Measurements from ENCODE around the gene ZNF681. TPM values are rescaled to one million over a fixed set of nuclear protein-coding genes. Genes with fewer than 3 reads are reported as not detected.

The ZNF681 gene
- total RNA-seq, 4 donors from 2014 or later: 0.65 to 1.1 (median 0.91) TPM

DNA sequence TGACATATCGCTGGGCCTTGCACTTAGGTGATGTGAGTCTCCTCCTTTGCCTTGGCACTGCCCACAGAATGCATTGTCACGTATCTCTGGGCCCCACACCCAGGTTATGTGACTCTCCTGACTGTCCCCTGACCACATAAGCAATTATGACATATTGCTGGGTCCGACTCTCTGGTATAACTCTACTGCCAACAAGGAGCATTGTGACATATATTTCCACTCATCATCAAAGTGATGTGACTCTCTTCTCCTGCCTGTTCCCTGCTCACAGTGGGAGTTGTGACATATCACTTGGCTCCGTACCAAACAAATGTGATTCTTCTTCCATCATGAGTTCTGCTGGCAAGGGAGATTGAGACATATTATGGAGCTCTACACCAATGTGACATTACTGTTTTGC, 15.4 kb upstream of the ZNF681 start:
- Histone ChIP-seq H3K4me3 (no peak overlapping the region), H3K36me3 (peaks cover 0 to 9% (median 0%) of the 10 kb centered on the region in 4 donors), H3K27me3 (no peaks in the 10 kb centered on the region), H3K4me1 (no peaks in the 10 kb centered on the region), H3K9me3 (no peaks in the 10 kb centered on the region), H3K27ac (replicated peaks in 1 of 4) (no peak overlapping the region)
- DNase-seq (ENCODE audit: extremely low spot score): peak; percentile 19
- TF ChIP-seq POLR2AphosphoS5 (IDR thresholded peaks at IDR 0.05): no peak
- TF ChIP-seq, protein P1, sequence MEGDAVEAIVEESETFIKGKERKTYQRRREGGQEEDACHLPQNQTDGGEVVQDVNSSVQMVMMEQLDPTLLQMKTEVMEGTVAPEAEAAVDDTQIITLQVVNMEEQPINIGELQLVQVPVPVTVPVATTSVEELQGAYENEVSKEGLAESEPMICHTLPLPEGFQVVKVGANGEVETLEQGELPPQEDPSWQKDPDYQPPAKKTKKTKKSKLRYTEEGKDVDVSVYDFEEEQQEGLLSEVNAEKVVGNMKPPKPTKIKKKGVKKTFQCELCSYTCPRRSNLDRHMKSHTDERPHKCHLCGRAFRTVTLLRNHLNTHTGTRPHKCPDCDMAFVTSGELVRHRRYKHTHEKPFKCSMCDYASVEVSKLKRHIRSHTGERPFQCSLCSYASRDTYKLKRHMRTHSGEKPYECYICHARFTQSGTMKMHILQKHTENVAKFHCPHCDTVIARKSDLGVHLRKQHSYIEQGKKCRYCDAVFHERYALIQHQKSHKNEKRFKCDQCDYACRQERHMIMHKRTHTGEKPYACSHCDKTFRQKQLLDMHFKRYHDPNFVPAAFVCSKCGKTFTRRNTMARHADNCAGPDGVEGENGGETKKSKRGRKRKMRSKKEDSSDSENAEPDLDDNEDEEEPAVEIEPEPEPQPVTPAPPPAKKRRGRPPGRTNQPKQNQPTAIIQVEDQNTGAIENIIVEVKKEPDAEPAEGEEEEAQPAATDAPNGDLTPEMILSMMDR (IDR thresholded peaks at IDR 0.05): no peak
- TF ChIP-seq POLR2A (IDR thresholded peaks at IDR 0.05; ENCODE audit: low read depth): no peak
- TF ChIP-seq EP300 (IDR thresholded peaks at IDR 0.05): no peak
- intact Hi-C loops (cut with DNase I): no loop called here
- 72% methylated on average over 4 of the region's 4 CpGs for WGBS

DNA sequence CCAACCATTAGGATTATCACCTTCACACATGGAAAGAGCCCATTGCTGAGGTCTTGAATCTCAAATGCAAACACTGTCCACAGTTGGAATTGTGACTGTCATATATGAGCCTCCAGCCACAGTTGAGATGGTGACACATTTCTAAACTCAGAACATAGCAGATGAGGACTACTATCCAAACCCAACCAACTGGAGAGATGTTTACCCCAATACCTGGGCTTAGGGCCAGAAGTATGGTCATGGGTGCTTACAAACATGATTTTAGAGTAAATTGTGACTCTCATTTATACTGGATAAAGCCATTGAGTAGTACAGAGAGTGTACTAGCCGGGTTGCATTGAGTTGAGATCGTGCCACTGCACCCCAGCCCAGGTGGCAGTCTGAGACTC, 14.0 kb upstream of the ZNF681 start:
- TF ChIP-seq POLR2AphosphoS5 (IDR thresholded peaks at IDR 0.05): no peak
- no peak for TF ChIP-seq POLR2A (IDR thresholded peaks at IDR 0.05; ENCODE audit: low read depth)
- TF ChIP-seq, protein P1 (IDR thresholded peaks at IDR 0.05): no peak
- no peak for TF ChIP-seq EP300 (IDR thresholded peaks at IDR 0.05)
- H3K27ac ChIP-seq (replicated peaks in 1 of 4): no peak overlapping the region
- DNase-seq (ENCODE audit: extremely low spot score): no peak
- WGBS: 95% methylated on average over 2 of the region's 2 CpGs
- H3K4me3 ChIP-seq: no peak overlapping the region
- peaks cover 0 to 9% (median 0%) of the 10 kb centered on the region in 4 donors for H3K36me3 ChIP-seq
- H3K9me3 ChIP-seq: no peaks in the 10 kb centered on the region
- intact Hi-C loops (cut with DNase I): no loop called here
- H3K27me3 ChIP-seq: no peaks in the 10 kb centered on the region
- H3K4me1 ChIP-seq: no peaks in the 10 kb centered on the region

DNA sequence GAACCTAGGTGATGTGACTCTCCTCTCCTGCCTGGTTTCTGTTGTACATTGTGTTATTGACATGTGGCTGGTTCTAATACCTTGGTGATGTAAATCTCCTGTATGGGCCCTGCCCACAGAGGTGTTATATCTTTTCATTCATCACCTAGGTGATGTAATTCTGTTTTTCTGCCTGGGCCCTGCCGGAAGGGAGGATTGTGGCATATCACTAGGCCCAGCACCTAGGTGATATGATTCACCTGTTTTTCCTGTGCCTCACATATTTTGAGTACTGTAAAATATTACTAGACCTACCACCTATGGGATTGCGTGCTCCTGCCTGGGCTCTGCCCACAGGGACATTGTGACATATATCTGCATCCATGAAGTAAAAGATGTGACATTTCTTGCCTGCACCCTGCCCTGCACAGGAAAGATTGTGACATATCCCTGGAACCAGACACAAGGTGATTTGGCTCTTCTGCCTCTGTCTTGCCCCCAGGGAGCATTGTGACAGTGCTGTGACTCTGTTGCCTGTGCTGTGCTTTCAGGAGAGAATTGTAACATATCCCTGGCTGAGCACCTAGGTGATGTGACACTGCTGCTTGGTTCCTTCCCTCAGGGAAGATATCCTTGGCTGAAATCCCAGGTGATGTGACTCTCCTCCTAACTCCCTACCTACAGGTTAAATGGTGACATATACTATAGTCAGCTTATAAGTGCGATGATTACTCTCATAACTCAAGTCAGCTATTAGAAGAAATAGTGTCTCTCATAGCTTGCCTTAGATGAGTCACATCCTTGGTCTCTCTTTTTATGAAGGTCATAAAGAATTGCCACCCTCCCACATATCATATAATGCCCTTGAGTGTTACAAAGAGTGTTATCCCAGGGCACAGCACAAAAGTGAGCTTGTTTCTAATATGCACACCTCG, 13.3 kb upstream of the ZNF681 start:
- 97% methylated on average over 4 of the region's 4 CpGs for WGBS
- Histone ChIP-seq H3K9me3 (no peaks in the 10 kb centered on the region), H3K36me3 (peaks cover 0 to 4% (median 0%) of the 10 kb centered on the region in 4 donors), H3K4me3 (no peak overlapping the region), H3K27me3 (no peaks in the 10 kb centered on the region), H3K27ac (replicated peaks in 1 of 4) (no peak overlapping the region), H3K4me1 (no peaks in the 10 kb centered on the region)
- TF ChIP-seq EP300 (IDR thresholded peaks at IDR 0.05) (no peak), POLR2A (IDR thresholded peaks at IDR 0.05; ENCODE audit: low read depth) (no peak), POLR2AphosphoS5 (IDR thresholded peaks at IDR 0.05) (no peak)
- TF ChIP-seq, protein P1 (IDR thresholded peaks at IDR 0.05): no peak
- intact Hi-C loops (cut with DNase I): no loop called here
- DNase-seq (ENCODE audit: extremely low spot score): no peak

DNA sequence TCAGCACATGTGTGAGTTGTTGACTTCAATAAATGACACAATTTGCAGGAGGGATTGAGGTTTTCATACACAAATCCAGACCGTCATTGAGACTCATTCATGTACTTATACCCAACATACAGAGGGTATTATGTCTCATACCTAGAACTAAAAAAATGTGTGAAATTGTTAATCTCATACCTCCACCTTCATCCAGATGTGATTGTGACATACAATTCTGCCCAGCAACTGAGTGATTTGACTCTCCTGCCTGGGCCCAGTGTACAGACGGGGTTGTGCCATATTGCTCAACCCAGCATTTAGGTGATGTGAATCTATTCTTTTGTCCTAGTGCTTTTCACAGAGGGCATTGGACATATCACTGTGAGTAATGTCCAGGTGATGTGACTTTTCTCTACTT, 12.6 kb upstream of the ZNF681 start:
- Histone ChIP-seq H3K4me1 (no peaks in the 10 kb centered on the region), H3K36me3 (no peaks in the 10 kb centered on the region), H3K9me3 (no peaks in the 10 kb centered on the region), H3K4me3 (no peak overlapping the region), H3K27ac (replicated peaks in 1 of 4) (no peak overlapping the region), H3K27me3 (no peaks in the 10 kb centered on the region)
- intact Hi-C loops (cut with DNase I): no loop called here
- no peak for TF ChIP-seq EP300 (IDR thresholded peaks at IDR 0.05)
- TF ChIP-seq, protein P1 (IDR thresholded peaks at IDR 0.05): no peak
- no peak for TF ChIP-seq POLR2AphosphoS5 (IDR thresholded peaks at IDR 0.05)
- TF ChIP-seq POLR2A (IDR thresholded peaks at IDR 0.05; ENCODE audit: low read depth): no peak
- 95% methylated on average over 2 of the region's 2 CpGs for whole genome bisulfite sequencing
- DNase-seq (ENCODE audit: extremely low spot score): no peak
